ENCODE results near the gene CCDC69.

GRCh38 chr5:151219789-151220188 is 4.1 kb downstream of the CCDC69 start:
- TF ChIP-seq, protein P1, sequence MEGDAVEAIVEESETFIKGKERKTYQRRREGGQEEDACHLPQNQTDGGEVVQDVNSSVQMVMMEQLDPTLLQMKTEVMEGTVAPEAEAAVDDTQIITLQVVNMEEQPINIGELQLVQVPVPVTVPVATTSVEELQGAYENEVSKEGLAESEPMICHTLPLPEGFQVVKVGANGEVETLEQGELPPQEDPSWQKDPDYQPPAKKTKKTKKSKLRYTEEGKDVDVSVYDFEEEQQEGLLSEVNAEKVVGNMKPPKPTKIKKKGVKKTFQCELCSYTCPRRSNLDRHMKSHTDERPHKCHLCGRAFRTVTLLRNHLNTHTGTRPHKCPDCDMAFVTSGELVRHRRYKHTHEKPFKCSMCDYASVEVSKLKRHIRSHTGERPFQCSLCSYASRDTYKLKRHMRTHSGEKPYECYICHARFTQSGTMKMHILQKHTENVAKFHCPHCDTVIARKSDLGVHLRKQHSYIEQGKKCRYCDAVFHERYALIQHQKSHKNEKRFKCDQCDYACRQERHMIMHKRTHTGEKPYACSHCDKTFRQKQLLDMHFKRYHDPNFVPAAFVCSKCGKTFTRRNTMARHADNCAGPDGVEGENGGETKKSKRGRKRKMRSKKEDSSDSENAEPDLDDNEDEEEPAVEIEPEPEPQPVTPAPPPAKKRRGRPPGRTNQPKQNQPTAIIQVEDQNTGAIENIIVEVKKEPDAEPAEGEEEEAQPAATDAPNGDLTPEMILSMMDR (IDR thresholded peaks at IDR 0.05), result peak; percentile 31
- TF ChIP-seq EZH2 (IDR thresholded peaks at IDR 0.05), result no peak

Measured in neural progenitor cell (in vitro differentiated cells).